K562 (cell line): ENCODE measurements around the gene HACL1. TPM values are rescaled to one million over a fixed set of nuclear protein-coding genes. Genes with fewer than 3 reads are reported as not detected.
A peak's percentile ranks its signal among the peaks of the same experiment; 100 is the strongest.

ENCODE experiments used
- ARID1B ChIP-seq: fragments of 450-650 bp; IDR thresholded peaks from 2 replicates; pipeline ENCODE4 v1.6.1; 2016; ENCODE audit warnings: antibody characterized with exemption, mild to moderate bottlenecking, inconsistent platforms
- BRD4 ChIP-seq: fragments of 200-600 bp; sonication (generic); IDR thresholded peaks from 2 replicates; pipeline ENCODE4 v1.6.1; 2017; ENCODE audit warnings: inconsistent platforms
- MAX ChIP-seq: sonication (generic); formaldehyde crosslinking; IDR thresholded peaks from 2 replicates; pipeline ENCODE4 v1.9.0; 2022; ENCODE audit warnings: mild to moderate bottlenecking, missing genetic modification reagents
- MYBL2 ChIP-seq, 2 experiments: fragments of 450-650 bp in 1 of 2; sonication (generic) in 1 of 2; formaldehyde crosslinking in 1 of 2; IDR thresholded peaks; 2 replicates each; pipeline versions ENCODE4 v1.6.1 to v1.8.1; 2017 to 2022; ENCODE audit warnings: borderline replicate concordance in 1 of 2, inconsistent platforms in 1 of 2, low read depth in 1 of 2, mild to moderate bottlenecking in 1 of 2, missing genetic modification reagents in 1 of 2, moderate library complexity in 1 of 2
- NFRKB ChIP-seq: fragments of 450-650 bp; IDR thresholded peaks from 2 replicates; pipeline ENCODE4 v1.6.1; 2016; ENCODE audit warnings: low read depth
- PTBP1 ChIP-seq: fragments of 200-400 bp; formaldehyde crosslinking; IDR thresholded peaks from 2 replicates; pipeline ENCODE4 v1.6.1; 2017; ENCODE audit warnings: low read depth, low read length
- SIN3A ChIP-seq, 2 experiments: fragments of 150-350 bp in 1 of 2; IDR thresholded peaks; 2 replicates each; pipeline ENCODE4 v1.6.1; 2011 to 2016; ENCODE audit warnings: borderline replicate concordance in 2 of 2, low read depth in 2 of 2, low read length in 2 of 2, mild to moderate bottlenecking in 2 of 2, moderate library complexity in 2 of 2; ENCODE audit not compliant: control insufficient read depth in 1 of 2
- XRCC4 ChIP-seq: IDR thresholded peaks from one replicate; pipeline ENCODE4 v1.6.1; 2011; ENCODE audit not compliant: insufficient read depth, insufficient read length; ENCODE audit errors: extremely low read depth
- ZKSCAN8 ChIP-seq: fragments of 200-800 bp; sonication (Bioruptor generic); IDR thresholded peaks from 2 replicates; pipeline ENCODE4 v1.6.1; 2016; ENCODE audit warnings: missing genetic modification characterization, missing compliant biosample characterization
- ZNF518B ChIP-seq: fragments of 250-450 bp; sonication (Bioruptor Pico); IDR thresholded peaks from 2 replicates; pipeline ENCODE4 v1.5.0; 2021; ENCODE audit warnings: mild to moderate bottlenecking, moderate library complexity
- ZNF609 ChIP-seq: sonication (generic); formaldehyde crosslinking; IDR thresholded peaks from 2 replicates; pipeline ENCODE4 v1.8.1; 2023; ENCODE audit warnings: missing genetic modification reagents, mild to moderate bottlenecking, borderline replicate concordance
- polyA plus RNA-seq, 8 experiments: library from polyadenylated mRNA; depleted of rRNA in 4 of 8; stranded (reverse) in 5 of 8; unstranded in 3 of 8; fragments of >200 nt; fragmentation: Nextera tagmentation in 2 of 8; fragmentation: Illumina TruSeq in 1 of 8; extraction: Ambion mirVana in 2 of 8; extraction: Trizol in 1 of 8; gene quantifications; 2 replicates each; pipeline versions ENCODE4 v1.2.1 to v1.2.3, GENCODE V29; 2011 to 2014; ENCODE audit warnings: inconsistent platforms in 1 of 8, missing spikeins in 1 of 8
- total RNA-seq, 7 experiments: library from RNA; depleted of rRNA in 6 of 7; stranded (reverse); fragments of >200 nt in 6 of 7; fragmentation: Illumina TruSeq in 2 of 7; extraction: Trizol in 2 of 7; gene quantifications; 2 replicates each; pipeline versions ENCODE4 v1.2.1 to v1.2.3, GENCODE V29; 2011 to 2021; ENCODE audit warnings: low replicate concordance in 1 of 7
- TF ChIP-seq, protein P1 (sequence below): sonication (generic); formaldehyde crosslinking; IDR thresholded peaks from 2 replicates; pipeline ENCODE4 v1.8.1; 2023; ENCODE audit warnings: mild to moderate bottlenecking, missing genetic modification reagents

The HACL1 gene
- total and polyA plus RNA-seq, 9 of the 15 experiments (the other 6 are each of a cell fraction or from before 2014, with no cell fraction given), result 18.9 to 61.5 (median 30.5) TPM

- TF ChIP-seq ZNF609 (no peak), NFRKB (peak; percentile 79; the same call in 1 of the 2 replicates), BRD4 (peak; percentile 66; the same call in 1 of the 2 replicates), XRCC4 (no peak), ARID1B (peak; percentile 29; the same call in 1 of the 2 replicates), PTBP1 (no peak), MYBL2 (IDR thresholded peaks at IDR 0.05; ENCODE audit: low read depth) (no peak), MYBL2 (CRISPR knock-in tag; IDR thresholded peaks at IDR 0.05; ENCODE audit: borderline replicate concordance) (no peak), MAX (CRISPR knock-in tag) (no peak), ZKSCAN8 (0 out of 2 replicates have a peak, but pooled peaks have one; percentile 35), SIN3A (IDR thresholded peaks at IDR 0.05; ENCODE audit: borderline replicate concordance in 2 of 2, control insufficient read depth in 1 of 2, low read depth in 2 of 2, low read length in 2 of 2) (peak in 1 of 2 experiments; percentile 8; a peak in 1 of 4 replicates), ZNF518B (CRISPR knock-in tag) (no peak)
- TF ChIP-seq, protein P1, sequence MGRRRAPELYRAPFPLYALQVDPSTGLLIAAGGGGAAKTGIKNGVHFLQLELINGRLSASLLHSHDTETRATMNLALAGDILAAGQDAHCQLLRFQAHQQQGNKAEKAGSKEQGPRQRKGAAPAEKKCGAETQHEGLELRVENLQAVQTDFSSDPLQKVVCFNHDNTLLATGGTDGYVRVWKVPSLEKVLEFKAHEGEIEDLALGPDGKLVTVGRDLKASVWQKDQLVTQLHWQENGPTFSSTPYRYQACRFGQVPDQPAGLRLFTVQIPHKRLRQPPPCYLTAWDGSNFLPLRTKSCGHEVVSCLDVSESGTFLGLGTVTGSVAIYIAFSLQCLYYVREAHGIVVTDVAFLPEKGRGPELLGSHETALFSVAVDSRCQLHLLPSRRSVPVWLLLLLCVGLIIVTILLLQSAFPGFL, result peak; percentile 42; the same call in 1 of the 2 replicates
Measured at GRCh38 chr3:15602146-15602536, 772 bp upstream of the HACL1 start (continued).
